Measurements from ENCODE around the gene RAPGEF5. TPM values are rescaled to one million over a fixed set of nuclear protein-coding genes. Genes with fewer than 3 reads are reported as not detected.

Gene RAPGEF5
- total RNA-seq, 3 donors from 2014 or later = 0.21 to 1.3 (median 0.56) TPM

DNA sequence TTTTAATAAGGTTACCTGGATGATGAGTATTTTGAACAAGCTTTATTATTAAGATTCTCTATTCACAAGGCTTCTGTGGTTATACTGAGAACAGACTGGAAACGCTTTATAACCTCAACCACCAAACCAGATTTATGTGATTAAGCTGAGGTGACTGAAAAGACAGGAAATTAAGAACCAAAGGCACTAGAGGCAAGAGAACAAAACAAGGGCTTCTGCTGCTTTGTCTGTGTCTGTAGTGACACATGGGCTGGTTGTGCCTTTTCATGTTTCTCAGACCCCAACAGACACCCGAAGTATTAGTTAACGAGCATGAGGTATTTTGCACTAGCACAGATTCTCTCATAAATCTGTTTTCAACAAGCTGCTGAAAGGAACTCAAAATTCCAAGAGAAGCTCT, 64.4 kb downstream of the RAPGEF5 start:
- H3K4me1 Mint-ChIP-seq (ENCODE audit: low read depth) = no peaks in the 10 kb centered on the region
- no peak overlapping the region for H3K4me3 Mint-ChIP-seq
- no peak for ATAC-seq
- DNase-seq = no peak
- H3K36me3 Mint-ChIP-seq (ENCODE audit: insufficient read depth) = no peaks in the 10 kb centered on the region
- H3K27me3 Mint-ChIP-seq (ENCODE audit: low read depth) = peaks cover 9% of the 10 kb centered on the region
- H3K9me3 Mint-ChIP-seq = no peaks in the 10 kb centered on the region

DNA sequence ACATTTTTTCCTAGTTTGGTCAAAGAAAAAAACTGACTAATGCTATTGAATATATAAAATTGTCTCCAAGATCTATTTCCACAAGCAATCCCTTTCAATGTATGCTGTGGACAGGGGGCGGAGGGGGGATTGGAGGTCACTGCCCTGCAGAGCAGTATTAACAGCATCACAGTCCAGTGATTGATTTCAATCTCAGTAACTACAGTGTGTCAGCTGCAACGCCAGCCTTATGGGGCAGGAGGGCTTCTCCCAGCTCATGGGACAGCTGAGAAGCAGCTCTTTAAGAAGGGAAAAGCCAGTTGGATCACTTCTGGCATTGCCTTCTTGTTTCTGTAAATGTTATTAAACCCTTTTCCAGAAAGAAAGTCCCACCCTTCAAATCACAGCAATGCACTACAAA, 65.0 kb downstream of the RAPGEF5 start:
- Mint-ChIP-seq H3K36me3 (ENCODE audit: insufficient read depth) (no peaks in the 10 kb centered on the region), H3K4me3 (no peak overlapping the region), H3K4me1 (ENCODE audit: low read depth) (no peaks in the 10 kb centered on the region), H3K9me3 (no peaks in the 10 kb centered on the region), H3K27me3 (ENCODE audit: low read depth) (peaks cover 9% of the 10 kb centered on the region)
- no peak for DNase-seq
- no peak for ATAC-seq

DNA sequence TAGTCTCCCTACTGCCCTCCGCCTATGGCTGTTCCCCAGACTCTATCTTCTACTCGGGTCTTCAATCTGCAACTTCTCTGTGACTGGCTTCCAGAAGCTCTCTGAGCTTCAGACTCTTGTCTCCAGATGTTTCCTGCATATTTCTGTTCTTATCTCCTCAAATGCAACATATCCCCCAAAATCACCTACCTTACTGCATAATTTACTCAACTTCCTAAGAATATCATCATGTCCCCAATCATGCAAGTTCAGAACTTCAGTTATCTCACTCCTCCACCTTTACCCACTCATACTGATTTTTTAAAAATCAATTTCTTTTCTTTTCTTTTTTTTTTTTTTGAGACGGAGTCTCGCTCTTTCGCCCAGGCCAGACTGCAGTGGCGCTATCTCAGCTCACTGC, 68.8 kb downstream of the RAPGEF5 start:
- ATAC-seq = no peak
- Mint-ChIP-seq H3K27me3 (ENCODE audit: low read depth) (peaks cover 9% of the 10 kb centered on the region), H3K36me3 (ENCODE audit: insufficient read depth) (no peaks in the 10 kb centered on the region), H3K4me3 (no peak overlapping the region), H3K4me1 (ENCODE audit: low read depth) (no peaks in the 10 kb centered on the region), H3K9me3 (no peaks in the 10 kb centered on the region)
- DNase-seq = no peak

DNA sequence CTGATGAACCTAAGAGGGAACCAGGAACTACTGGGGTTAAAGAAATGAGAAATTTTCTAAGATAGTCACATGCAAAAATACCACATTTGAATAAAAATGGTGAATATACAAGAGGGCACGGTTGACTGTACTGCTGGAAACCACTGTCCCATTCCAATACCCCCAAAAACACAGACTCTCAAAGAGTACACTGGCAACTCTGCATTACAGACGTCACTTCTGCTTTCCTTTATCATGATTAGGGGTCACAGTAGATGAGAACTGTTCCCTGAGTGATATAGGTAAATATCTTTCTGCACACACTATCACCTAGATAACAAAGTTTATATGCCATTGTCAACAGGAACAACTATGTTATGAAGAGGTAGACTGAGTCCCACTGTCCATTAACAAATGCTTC, 69.5 kb downstream of the RAPGEF5 start:
- Mint-ChIP-seq H3K4me1 (ENCODE audit: low read depth) (no peaks in the 10 kb centered on the region), H3K9me3 (no peaks in the 10 kb centered on the region), H3K27me3 (ENCODE audit: low read depth) (peaks cover 9% of the 10 kb centered on the region), H3K36me3 (ENCODE audit: insufficient read depth) (no peaks in the 10 kb centered on the region), H3K4me3 (no peak overlapping the region)
- ATAC-seq (no peak), DNase-seq (no peak)

DNA sequence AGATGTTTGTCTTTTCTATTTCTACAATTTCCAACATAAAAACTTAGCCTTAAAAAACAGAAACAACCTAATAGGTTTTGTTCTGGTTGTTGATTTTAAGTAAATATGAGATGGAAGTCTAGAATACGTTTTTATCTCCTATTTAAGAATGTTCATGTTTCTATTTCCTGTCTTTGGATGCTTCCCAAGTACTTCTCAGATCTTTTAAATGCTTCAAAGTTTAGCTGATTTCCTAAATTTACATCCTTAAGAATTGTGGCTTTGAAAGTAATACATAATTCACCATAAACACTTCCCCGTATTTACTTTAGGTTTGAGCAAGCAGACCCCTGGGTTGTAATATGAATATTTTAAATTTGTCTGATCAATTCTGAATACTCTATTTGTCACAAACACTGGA, 70.5 kb downstream of the RAPGEF5 start:
- no peak for ATAC-seq
- Mint-ChIP-seq H3K4me1 (ENCODE audit: low read depth) (no peaks in the 10 kb centered on the region), H3K36me3 (ENCODE audit: insufficient read depth) (no peaks in the 10 kb centered on the region), H3K4me3 (no peak overlapping the region), H3K27me3 (ENCODE audit: low read depth) (peaks cover 12% of the 10 kb centered on the region), H3K9me3 (no peaks in the 10 kb centered on the region)
- DNase-seq = no peak

DNA sequence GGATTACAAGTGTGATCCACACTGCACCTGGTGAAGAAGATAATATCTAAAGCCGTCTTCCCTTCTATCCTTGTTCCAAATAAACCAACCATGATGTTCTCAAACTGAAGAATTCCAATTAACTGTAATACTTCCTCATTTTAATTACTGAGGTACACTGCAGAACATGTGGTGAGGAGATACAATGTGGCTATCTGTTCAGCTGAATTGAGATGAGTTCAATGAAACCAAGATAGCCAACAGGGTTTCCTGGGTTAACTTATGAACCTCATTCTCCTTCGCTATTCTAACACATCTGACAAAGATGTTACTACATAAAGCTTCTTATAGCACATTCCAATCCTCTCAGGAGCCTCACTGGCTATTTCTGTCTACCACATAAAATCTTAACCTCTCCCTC, 75.5 kb downstream of the RAPGEF5 start:
- Mint-ChIP-seq H3K9me3 (no peaks in the 10 kb centered on the region), H3K4me1 (ENCODE audit: low read depth) (no peaks in the 10 kb centered on the region), H3K36me3 (ENCODE audit: insufficient read depth) (no peaks in the 10 kb centered on the region), H3K4me3 (no peak overlapping the region), H3K27me3 (ENCODE audit: low read depth) (peaks cover 18% of the 10 kb centered on the region)
- DNase-seq = no peak
- no peak for ATAC-seq

DNA sequence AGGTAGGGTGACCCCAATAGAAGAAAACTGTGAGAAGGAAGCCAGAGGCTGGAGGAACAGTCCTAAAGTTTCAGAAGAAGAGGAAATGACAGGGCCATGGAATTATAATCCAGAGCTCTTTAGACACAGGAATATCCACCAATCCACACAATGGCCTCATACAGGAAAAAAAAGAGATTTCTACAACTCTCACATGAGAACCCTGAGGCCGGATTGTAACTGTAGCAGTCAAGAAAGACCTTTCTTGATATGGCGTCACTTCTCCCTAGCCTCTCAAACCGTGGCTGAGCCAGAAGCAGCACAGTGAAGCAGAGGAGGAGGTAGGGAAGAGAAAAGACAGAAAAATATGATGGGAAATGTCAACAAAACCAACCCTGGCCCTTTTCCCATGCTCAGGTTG, 76.9 kb downstream of the RAPGEF5 start:
- Mint-ChIP-seq H3K9me3 (no peaks in the 10 kb centered on the region), H3K4me1 (ENCODE audit: low read depth) (no peaks in the 10 kb centered on the region), H3K27me3 (ENCODE audit: low read depth) (peaks cover 18% of the 10 kb centered on the region), H3K36me3 (ENCODE audit: insufficient read depth) (no peaks in the 10 kb centered on the region), H3K4me3 (no peak overlapping the region)
- no peak for ATAC-seq
- no peak for DNase-seq

DNA sequence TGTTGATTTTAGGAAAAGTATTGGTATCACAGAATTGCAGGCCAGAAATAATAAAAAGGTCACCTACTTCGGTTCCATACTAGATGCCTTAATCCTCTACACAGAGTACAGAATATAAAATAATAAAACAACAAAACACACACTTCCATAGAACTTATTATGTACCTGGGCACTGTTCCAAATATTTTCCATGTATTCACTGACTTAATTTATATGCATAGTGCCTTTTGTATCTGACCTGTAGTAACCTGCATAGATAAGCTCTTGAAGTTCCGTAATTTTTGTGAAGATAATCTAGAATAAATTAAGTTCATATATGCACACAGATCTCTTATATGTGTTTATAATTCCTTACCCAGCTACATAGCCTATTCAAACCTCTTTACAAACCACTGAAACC, 78.3 kb downstream of the RAPGEF5 start:
- no peak overlapping the region for H3K4me3 Mint-ChIP-seq
- no peaks in the 10 kb centered on the region for H3K36me3 Mint-ChIP-seq (ENCODE audit: insufficient read depth)
- ATAC-seq (no peak), DNase-seq (no peak)
- no peaks in the 10 kb centered on the region for H3K4me1 Mint-ChIP-seq (ENCODE audit: low read depth)
- H3K27me3 Mint-ChIP-seq (ENCODE audit: low read depth) = peaks cover 18% of the 10 kb centered on the region
- no peaks in the 10 kb centered on the region for H3K9me3 Mint-ChIP-seq

DNA sequence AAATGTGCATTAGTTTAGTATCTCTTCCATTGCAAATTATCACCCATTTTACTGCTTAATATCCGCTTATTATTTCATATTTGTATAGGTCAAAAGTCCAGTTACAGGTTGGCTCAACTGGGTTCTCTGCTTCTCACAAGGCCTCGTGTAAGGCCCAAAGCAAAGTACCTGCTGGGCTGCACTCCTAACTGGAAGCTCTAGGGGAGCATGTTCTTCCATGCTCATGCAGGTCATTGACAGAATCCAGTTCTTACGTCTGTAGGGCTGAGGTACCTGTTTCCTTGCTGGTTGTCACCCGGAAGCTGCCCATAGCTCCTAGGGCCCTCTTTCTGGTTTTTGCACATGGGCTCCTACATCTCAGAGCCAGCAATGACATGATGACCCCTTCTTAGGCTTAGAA, 79.6 kb downstream of the RAPGEF5 start:
- no peaks in the 10 kb centered on the region for H3K36me3 Mint-ChIP-seq (ENCODE audit: insufficient read depth)
- DNase-seq (no peak), ATAC-seq (no peak)
- H3K4me3 Mint-ChIP-seq = no peak overlapping the region
- H3K9me3 Mint-ChIP-seq = no peaks in the 10 kb centered on the region
- H3K4me1 Mint-ChIP-seq (ENCODE audit: low read depth) = no peaks in the 10 kb centered on the region
- H3K27me3 Mint-ChIP-seq (ENCODE audit: low read depth) = peaks cover 18% of the 10 kb centered on the region

DNA sequence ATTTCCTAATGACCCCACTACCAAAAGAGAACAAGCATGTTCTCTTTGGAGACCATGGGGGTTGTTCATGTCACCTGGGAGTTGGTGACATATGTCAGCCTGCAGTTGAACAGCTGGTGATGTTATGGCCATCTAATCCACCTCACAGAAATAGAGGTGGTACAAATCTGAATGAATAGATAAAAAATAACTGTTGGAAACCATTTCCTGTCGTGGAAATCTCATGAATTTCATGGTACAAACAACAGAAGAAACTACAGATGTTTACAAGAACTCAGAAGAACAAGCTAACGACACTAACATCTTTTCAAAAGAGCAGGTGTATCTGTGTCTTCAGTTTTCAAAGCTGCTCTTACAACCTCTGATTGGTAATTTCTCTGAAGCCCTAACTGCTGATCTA, 81.3 kb downstream of the RAPGEF5 start:
- Mint-ChIP-seq H3K27me3 (ENCODE audit: low read depth) (peaks cover 8% of the 10 kb centered on the region), H3K36me3 (ENCODE audit: insufficient read depth) (no peaks in the 10 kb centered on the region), H3K4me1 (ENCODE audit: low read depth) (no peaks in the 10 kb centered on the region), H3K4me3 (no peak overlapping the region), H3K9me3 (no peaks in the 10 kb centered on the region)
- DNase-seq (no peak), ATAC-seq (no peak)

DNA sequence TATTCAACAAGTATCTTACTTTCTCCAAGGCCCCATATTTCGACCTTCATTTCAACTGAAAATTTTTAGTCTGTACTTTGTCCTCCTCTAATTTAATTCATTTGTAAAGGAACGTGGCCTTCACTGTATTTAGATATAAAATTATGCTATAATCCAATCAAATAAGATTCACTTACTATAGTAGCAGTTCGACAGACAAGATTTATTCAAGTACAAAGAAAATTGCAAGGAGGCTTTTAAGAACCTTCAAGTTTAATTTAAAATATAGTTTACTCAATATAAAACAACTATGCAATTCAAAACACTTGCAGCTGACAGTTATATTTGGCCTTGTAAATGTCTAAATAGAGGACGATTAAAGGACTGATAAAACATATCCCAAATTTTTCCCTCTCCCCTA, 85.6 kb downstream of the RAPGEF5 start:
- no peaks in the 10 kb centered on the region for H3K36me3 Mint-ChIP-seq (ENCODE audit: insufficient read depth)
- peaks cover 3% of the 10 kb centered on the region for H3K4me1 Mint-ChIP-seq (ENCODE audit: low read depth)
- H3K9me3 Mint-ChIP-seq = no peaks in the 10 kb centered on the region
- ATAC-seq = no peak
- no peak for DNase-seq
- H3K4me3 Mint-ChIP-seq = no peak overlapping the region
- H3K27me3 Mint-ChIP-seq (ENCODE audit: low read depth) = peaks cover 5% of the 10 kb centered on the region

DNA sequence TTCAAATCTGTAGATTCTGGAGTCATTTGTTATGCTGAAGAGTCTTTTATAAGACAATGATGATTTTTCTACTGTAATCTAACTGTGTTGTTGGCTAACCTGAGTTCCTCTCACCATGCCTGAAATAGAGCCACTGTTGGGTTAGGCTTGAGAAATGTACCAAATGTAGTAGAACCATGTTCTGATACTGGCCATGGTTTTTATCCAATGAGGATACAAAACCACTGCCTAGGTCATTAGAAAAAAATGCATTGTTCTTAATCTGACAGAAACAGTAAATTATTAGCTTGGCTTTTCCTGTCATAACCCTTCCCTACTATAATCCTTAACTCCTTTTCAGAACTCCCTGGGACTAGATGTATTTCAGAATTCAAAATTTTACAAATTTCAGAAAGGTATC, 86.6 kb downstream of the RAPGEF5 start:
- no peaks in the 10 kb centered on the region for H3K36me3 Mint-ChIP-seq (ENCODE audit: insufficient read depth)
- DNase-seq (no peak), ATAC-seq (no peak)
- peaks cover 3% of the 10 kb centered on the region for H3K4me1 Mint-ChIP-seq (ENCODE audit: low read depth)
- no peak overlapping the region for H3K4me3 Mint-ChIP-seq
- peaks cover 5% of the 10 kb centered on the region for H3K27me3 Mint-ChIP-seq (ENCODE audit: low read depth)
- H3K9me3 Mint-ChIP-seq = no peaks in the 10 kb centered on the region

DNA sequence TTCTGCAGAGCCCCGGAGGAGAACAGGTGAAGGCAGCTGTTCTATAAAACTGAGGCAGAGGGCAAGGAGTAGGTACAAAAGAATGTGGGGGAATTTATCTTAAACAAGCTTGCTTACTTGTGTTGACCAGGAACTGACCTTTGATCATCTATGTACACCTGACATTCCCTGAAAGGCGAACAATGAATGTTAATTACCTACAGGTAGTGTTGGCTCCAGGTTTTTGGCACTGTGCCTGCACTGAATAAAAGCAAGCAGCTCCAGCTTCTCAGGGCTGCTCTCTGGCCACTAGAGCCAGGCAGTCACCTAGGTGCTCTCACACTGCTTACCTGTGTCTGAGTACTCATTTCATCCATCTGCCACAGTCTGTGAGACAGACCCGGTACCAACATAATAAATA, 87.0 kb downstream of the RAPGEF5 start:
- H3K4me1 Mint-ChIP-seq (ENCODE audit: low read depth) = peaks cover 3% of the 10 kb centered on the region
- H3K4me3 Mint-ChIP-seq = no peak overlapping the region
- H3K9me3 Mint-ChIP-seq = no peaks in the 10 kb centered on the region
- no peaks in the 10 kb centered on the region for H3K36me3 Mint-ChIP-seq (ENCODE audit: insufficient read depth)
- peaks cover 5% of the 10 kb centered on the region for H3K27me3 Mint-ChIP-seq (ENCODE audit: low read depth)
- no peak for DNase-seq
- ATAC-seq = no peak

DNA sequence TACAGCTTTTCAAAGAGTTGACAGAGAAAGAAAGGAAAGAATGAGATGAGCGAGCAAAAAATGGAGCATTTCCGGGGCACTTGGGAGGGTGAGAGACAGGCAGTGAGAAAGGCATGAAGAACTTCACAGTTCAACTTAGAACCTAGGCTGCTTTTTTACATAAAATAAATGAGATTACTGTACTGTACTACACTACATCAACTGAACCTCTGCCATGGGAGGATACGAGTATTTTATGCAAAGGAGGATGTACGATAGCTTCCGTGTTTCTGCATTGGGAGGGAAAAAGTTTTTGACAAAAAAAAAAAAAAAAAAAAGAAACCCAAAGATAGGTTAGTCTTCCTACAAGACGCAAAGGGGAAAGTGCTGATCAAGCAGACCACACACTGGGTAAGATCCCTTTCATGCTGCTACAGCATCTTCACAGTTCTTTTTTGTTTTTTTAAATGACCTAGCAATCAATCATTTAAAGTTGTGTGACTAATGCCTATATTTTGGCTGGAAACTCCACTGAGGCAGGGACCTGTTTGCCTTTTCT, 88.0 kb downstream of the RAPGEF5 start:
- H3K4me1 Mint-ChIP-seq (ENCODE audit: low read depth) = peaks cover 3% of the 10 kb centered on the region
- DNase-seq (no peak), ATAC-seq (no peak)
- H3K9me3 Mint-ChIP-seq = no peaks in the 10 kb centered on the region
- no peaks in the 10 kb centered on the region for H3K36me3 Mint-ChIP-seq (ENCODE audit: insufficient read depth)
- peaks cover 5% of the 10 kb centered on the region for H3K27me3 Mint-ChIP-seq (ENCODE audit: low read depth)
- peak overlapping the region; percentile 3 for H3K4me3 Mint-ChIP-seq

DNA sequence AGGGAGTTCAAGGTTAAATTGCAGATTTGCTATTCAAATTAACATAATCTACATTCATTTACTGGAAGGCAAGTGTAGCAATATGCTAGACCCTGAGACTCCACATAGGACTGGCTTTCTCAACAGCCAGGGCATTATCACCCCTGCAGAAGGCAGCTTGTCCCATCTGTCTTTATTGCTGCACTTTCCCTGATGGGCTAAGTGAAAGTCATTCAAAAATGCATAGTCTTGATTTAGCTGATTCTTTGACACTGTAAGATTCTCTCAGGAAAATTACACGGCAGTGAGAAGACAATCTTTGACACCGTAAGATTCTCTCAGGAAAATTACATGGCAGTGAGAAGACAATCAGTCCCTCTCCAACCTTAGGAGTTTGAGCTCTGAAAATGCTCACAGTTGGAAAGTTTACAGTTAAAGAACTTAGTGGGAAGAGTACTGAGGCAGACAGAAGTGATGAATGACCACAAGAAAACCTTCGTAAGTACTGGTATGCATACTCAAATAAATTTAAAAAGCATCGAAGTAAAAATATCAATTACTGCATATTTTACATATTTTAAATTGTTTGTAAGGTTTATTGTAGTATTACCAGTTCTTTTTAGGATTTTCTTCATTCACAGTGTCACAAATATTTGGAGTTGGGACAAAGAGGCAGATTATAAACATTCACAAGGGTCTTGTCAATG, 88.9 kb downstream of the RAPGEF5 start:
- ATAC-seq (no peak), DNase-seq (no peak)
- H3K4me1 Mint-ChIP-seq (ENCODE audit: low read depth) = peaks cover 3% of the 10 kb centered on the region
- no peaks in the 10 kb centered on the region for H3K36me3 Mint-ChIP-seq (ENCODE audit: insufficient read depth)
- H3K9me3 Mint-ChIP-seq = no peaks in the 10 kb centered on the region
- H3K4me3 Mint-ChIP-seq = no peak overlapping the region
- peaks cover 5% of the 10 kb centered on the region for H3K27me3 Mint-ChIP-seq (ENCODE audit: low read depth)
